ENCODE data around the gene SIK3.
"Not testable (repeated sequence)": the region's sequence is repeated elsewhere in the genome, so short reads cannot be mapped to it uniquely, and the experiment has no call there.

The SIK3 gene

GRCh38 chr11:117143390-117143789 is 45.2 kb upstream of the SIK3 start:
- TF ChIP-seq POLR2A (IDR thresholded peaks at IDR 0.05; ENCODE audit: extremely low read depth, insufficient read length) (no peak), MYC (IDR thresholded peaks at IDR 0.05; ENCODE audit: low read depth, low read length) (no peak)
- TF ChIP-seq, protein P1, sequence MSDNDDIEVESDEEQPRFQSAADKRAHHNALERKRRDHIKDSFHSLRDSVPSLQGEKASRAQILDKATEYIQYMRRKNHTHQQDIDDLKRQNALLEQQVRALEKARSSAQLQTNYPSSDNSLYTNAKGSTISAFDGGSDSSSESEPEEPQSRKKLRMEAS (IDR thresholded peaks at IDR 0.05; ENCODE audit: low read depth, low read length) = no peak
- TF ChIP-seq, protein P2, sequence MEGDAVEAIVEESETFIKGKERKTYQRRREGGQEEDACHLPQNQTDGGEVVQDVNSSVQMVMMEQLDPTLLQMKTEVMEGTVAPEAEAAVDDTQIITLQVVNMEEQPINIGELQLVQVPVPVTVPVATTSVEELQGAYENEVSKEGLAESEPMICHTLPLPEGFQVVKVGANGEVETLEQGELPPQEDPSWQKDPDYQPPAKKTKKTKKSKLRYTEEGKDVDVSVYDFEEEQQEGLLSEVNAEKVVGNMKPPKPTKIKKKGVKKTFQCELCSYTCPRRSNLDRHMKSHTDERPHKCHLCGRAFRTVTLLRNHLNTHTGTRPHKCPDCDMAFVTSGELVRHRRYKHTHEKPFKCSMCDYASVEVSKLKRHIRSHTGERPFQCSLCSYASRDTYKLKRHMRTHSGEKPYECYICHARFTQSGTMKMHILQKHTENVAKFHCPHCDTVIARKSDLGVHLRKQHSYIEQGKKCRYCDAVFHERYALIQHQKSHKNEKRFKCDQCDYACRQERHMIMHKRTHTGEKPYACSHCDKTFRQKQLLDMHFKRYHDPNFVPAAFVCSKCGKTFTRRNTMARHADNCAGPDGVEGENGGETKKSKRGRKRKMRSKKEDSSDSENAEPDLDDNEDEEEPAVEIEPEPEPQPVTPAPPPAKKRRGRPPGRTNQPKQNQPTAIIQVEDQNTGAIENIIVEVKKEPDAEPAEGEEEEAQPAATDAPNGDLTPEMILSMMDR (IDR thresholded peaks at IDR 0.05; ENCODE audit: low read depth, low read length) = no peak
- peak overlapping the region; percentile 88 for H3K4me3 ChIP-seq (ENCODE audit: low read depth, low read length)
- DNase-seq (ENCODE audit: low read depth) = peak; percentile 62

DNA sequence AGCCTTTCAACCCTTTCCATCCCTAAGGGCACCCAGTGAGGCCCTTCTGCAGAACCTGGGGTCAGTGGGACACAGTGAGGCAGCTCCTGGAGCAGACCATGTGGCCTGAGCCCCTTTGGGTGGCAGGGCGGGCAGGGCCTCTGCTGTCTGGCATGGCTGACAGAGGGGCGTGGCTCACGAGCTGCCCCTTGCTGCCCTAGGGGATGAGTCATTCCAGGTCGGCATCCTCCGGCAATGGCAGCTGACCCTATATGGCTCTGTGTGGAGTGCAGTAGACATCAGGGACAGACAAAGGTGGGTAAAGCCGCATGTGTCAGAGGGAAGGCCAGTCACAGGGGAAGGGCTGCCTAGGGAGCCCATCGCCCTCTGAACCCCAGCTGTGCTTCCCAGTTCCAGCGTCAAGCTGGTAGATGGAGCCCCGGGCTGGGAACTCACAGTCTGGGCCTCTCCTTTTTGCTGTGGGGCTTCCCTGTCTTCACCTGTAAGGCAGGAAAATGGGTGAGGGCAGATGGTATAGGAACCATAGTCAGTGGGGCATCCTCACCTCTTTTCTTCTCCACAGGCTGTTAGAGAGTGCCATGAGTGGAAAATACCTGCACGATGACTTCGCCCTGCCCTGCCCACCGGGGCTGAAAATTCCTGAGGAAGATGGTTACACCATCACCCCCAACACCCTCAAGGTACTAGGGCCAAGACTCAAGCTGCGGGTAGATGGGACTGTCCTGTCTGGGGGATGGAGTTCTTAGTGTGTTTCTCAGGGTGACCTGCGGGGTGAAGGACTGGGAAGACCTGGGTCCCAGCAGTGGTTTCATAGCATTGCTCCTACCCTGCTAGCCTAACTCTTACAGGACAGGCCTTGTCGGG is 39.2 kb upstream of the SIK3 start:
- DNase-seq (ENCODE audit: low read depth); H3K4me3 ChIP-seq (ENCODE audit: low read depth, low read length): not testable (repeated sequence)

GRCh38 chr11:117134979-117135378 is 36.8 kb upstream of the SIK3 start:
- H3K4me3 ChIP-seq (ENCODE audit: low read depth, low read length); DNase-seq (ENCODE audit: low read depth): not testable (repeated sequence)

DNA sequence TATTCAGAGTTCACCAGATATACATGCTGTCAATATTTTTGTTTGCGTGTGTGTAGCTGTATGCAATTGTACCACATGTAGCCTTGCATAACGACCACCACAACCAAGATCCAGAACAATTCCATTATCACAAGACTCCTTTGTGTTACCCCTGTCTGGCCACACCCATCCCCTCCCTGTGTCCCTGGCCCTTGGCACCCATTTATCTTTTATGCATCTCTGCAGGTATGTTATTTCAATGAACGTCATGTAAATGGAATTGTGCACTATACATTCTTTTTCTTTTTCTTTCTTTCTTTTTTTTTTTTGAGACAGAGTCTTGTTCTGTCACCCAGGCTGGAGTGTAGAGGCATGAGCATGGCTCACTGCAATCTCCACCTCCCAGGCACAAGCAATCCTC is 36.2 kb upstream of the SIK3 start:
- DNase-seq (ENCODE audit: low read depth) = no peak
- TF ChIP-seq, protein P2 (IDR thresholded peaks at IDR 0.05; ENCODE audit: low read depth, low read length) = no peak
- TF ChIP-seq, protein P1 (IDR thresholded peaks at IDR 0.05; ENCODE audit: low read depth, low read length) = no peak
- no peak for TF ChIP-seq POLR2A (IDR thresholded peaks at IDR 0.05; ENCODE audit: extremely low read depth, insufficient read length)
- no peak for TF ChIP-seq MYC (IDR thresholded peaks at IDR 0.05; ENCODE audit: low read depth, low read length)
- H3K4me3 ChIP-seq (ENCODE audit: low read depth, low read length) = no peak overlapping the region

- no peak overlapping the region for H3K4me3 ChIP-seq (ENCODE audit: low read depth, low read length)
- DNase-seq (ENCODE audit: low read depth) = no peak
- no peak for TF ChIP-seq MYC (IDR thresholded peaks at IDR 0.05; ENCODE audit: low read depth, low read length)
- TF ChIP-seq, protein P2 (IDR thresholded peaks at IDR 0.05; ENCODE audit: low read depth, low read length) = no peak
- no peak for TF ChIP-seq POLR2A (IDR thresholded peaks at IDR 0.05; ENCODE audit: extremely low read depth, insufficient read length)
- TF ChIP-seq, protein P1 (IDR thresholded peaks at IDR 0.05; ENCODE audit: low read depth, low read length) = no peak
Observed at GRCh38 chr11:117130879-117131278, 32.7 kb upstream of the SIK3 start.

- not testable (repeated sequence) for DNase-seq (ENCODE audit: low read depth); H3K4me3 ChIP-seq (ENCODE audit: low read depth, low read length)
Observed at GRCh38 chr11:117130396-117130795, 32.2 kb upstream of the SIK3 start.

GRCh38 chr11:117128289-117128688 is 30.1 kb upstream of the SIK3 start:
- H3K4me3 ChIP-seq (ENCODE audit: low read depth, low read length) = no peak overlapping the region
- no peak for TF ChIP-seq MYC (IDR thresholded peaks at IDR 0.05; ENCODE audit: low read depth, low read length)
- TF ChIP-seq, protein P2 (IDR thresholded peaks at IDR 0.05; ENCODE audit: low read depth, low read length) = no peak
- TF ChIP-seq, protein P1 (IDR thresholded peaks at IDR 0.05; ENCODE audit: low read depth, low read length) = no peak
- no peak for TF ChIP-seq POLR2A (IDR thresholded peaks at IDR 0.05; ENCODE audit: extremely low read depth, insufficient read length)
- no peak for DNase-seq (ENCODE audit: low read depth)
